ENCODE data around the gene DNAH5. TPM values are rescaled to one million over a fixed set of nuclear protein-coding genes. Genes with fewer than 3 reads are reported as not detected.

The DNAH5 gene
- total RNA-seq, 1 donor from 2014 or later = under 0.01 TPM

- no peaks in the 10 kb centered on the region for H3K36me3 ChIP-seq
- no peaks in the 10 kb centered on the region for H3K27me3 ChIP-seq
- intact Hi-C loops (cut with DNase I) = no loop called here
- H3K4me1 ChIP-seq = no peaks in the 10 kb centered on the region
- DNase-seq (ENCODE audit: low spot score in 2 of 2) = no peak
- no peak overlapping the region for H3K4me3 ChIP-seq
- no peak for TF ChIP-seq CTCF (IDR thresholded peaks at IDR 0.05)
- peaks cover 5 to 8% of the 10 kb centered on the region in 2 donors for H3K9me3 ChIP-seq
- H3K27ac ChIP-seq = no peak overlapping the region
These were observed 9.6 kb downstream of the DNAH5 start for GRCh38 chr5:13934921-13935320.

GRCh38 chr5:13934125-13934524, 10.4 kb downstream of the DNAH5 start:
- Histone ChIP-seq H3K9me3 (peaks cover 5 to 8% of the 10 kb centered on the region in 2 donors), H3K27ac (no peak overlapping the region), H3K4me3 (no peak overlapping the region), H3K4me1 (no peaks in the 10 kb centered on the region), H3K36me3 (no peaks in the 10 kb centered on the region), H3K27me3 (no peaks in the 10 kb centered on the region)
- intact Hi-C loops (cut with DNase I) = no loop called here
- no peak for TF ChIP-seq CTCF (IDR thresholded peaks at IDR 0.05)
- DNase-seq (ENCODE audit: low spot score in 2 of 2) = no peak

- DNase-seq (ENCODE audit: low spot score in 2 of 2) = no peak
- Histone ChIP-seq H3K27ac (no peak overlapping the region), H3K4me1 (no peaks in the 10 kb centered on the region), H3K9me3 (peaks cover 5 to 8% of the 10 kb centered on the region in 2 donors), H3K27me3 (no peaks in the 10 kb centered on the region), H3K36me3 (no peaks in the 10 kb centered on the region), H3K4me3 (no peak overlapping the region)
- TF ChIP-seq CTCF (IDR thresholded peaks at IDR 0.05) = no peak
- intact Hi-C loops (cut with DNase I) = no loop called here
These were observed 11.9 kb downstream of the DNAH5 start for GRCh38 chr5:13932561-13932960.

GRCh38 chr5:13932011-13932410, 12.5 kb downstream of the DNAH5 start:
- Histone ChIP-seq H3K4me1 (no peaks in the 10 kb centered on the region), H3K4me3 (no peak overlapping the region), H3K27me3 (no peaks in the 10 kb centered on the region), H3K36me3 (no peaks in the 10 kb centered on the region), H3K27ac (no peak overlapping the region), H3K9me3 (peaks cover 5 to 8% of the 10 kb centered on the region in 2 donors)
- intact Hi-C loops (cut with DNase I) = no loop called here
- no peak for TF ChIP-seq CTCF (IDR thresholded peaks at IDR 0.05)
- no peak for DNase-seq (ENCODE audit: low spot score in 2 of 2)

- no peak for TF ChIP-seq CTCF (IDR thresholded peaks at IDR 0.05)
These were observed 13.8 kb downstream of the DNAH5 start for GRCh38 chr5:13930541-13931171.

GRCh38 chr5:13926731-13927130, 17.8 kb downstream of the DNAH5 start:
- no peak for TF ChIP-seq CTCF (IDR thresholded peaks at IDR 0.05)
- H3K36me3 ChIP-seq = no peaks in the 10 kb centered on the region
- intact Hi-C loops (cut with DNase I) = no loop called here

More at GRCh38 chr5:13930541-13931171, 13.8 kb downstream of the DNAH5 start:
- H3K27ac ChIP-seq = no peak overlapping the region
- H3K4me1 ChIP-seq = no peaks in the 10 kb centered on the region
- no peak for DNase-seq (ENCODE audit: low spot score in 2 of 2)
- no peaks in the 10 kb centered on the region for H3K27me3 ChIP-seq
- no peaks in the 10 kb centered on the region for H3K36me3 ChIP-seq
- H3K4me3 ChIP-seq = no peak overlapping the region
- H3K9me3 ChIP-seq = peaks cover 5 to 8% of the 10 kb centered on the region in 2 donors
- intact Hi-C loops (cut with DNase I) = no loop called here

More at GRCh38 chr5:13926731-13927130, 17.8 kb downstream of the DNAH5 start:
- Histone ChIP-seq H3K27me3 (no peaks in the 10 kb centered on the region), H3K4me3 (no peak overlapping the region), H3K9me3 (no peaks in the 10 kb centered on the region), H3K4me1 (no peaks in the 10 kb centered on the region), H3K27ac (no peak overlapping the region)
- DNase-seq (ENCODE audit: low spot score in 2 of 2) = no peak

Data from ascending aorta (tissue), 2 donors.